Stimulated activated naive CD8-positive, alpha-beta T cell treated with anti-CD3 and anti-CD28 coated beads, Interleukin-15, Interleukin-2, amounts not matched to agents 100 U/mL and 50 U/mL, for 24 hours (primary cell): ENCODE measurements around the gene CHCHD1.
"Not testable (repeated sequence)": the region's sequence is repeated elsewhere in the genome, so short reads cannot be mapped to it uniquely, and the experiment has no call there.

Experiments used
- ATAC-seq: fragments of 150-1000 bp; cut with Tn5 transposase; one replicate; pipeline ENCODE4 v1.10.0; 2021
- DNase-seq: peaks from one replicate; pipeline ENCODE4 v3.0.0; 2021

CHCHD1 gene

DNA sequence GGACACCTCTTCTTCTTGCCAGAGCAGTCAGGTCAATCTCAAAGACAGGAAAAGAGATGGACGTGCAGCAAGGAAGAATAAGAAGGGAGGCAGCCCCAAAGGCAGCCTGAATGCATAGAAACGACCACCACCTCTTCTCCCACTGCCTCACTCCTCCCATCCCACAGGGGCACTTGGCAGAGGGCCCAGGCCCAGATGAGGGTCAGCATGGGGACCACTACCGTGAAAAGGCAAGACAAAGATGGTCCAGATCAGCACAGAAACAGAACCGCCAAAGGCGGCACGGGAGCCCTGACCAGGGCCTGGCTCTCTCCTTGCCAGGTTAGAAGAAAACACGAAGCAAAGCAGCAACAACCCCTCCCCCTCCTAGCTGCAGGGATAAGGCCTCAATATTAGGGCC lies 31.5 kb downstream of the CHCHD1 start:
- DNase-seq (no peak), ATAC-seq (no peak)

DNA sequence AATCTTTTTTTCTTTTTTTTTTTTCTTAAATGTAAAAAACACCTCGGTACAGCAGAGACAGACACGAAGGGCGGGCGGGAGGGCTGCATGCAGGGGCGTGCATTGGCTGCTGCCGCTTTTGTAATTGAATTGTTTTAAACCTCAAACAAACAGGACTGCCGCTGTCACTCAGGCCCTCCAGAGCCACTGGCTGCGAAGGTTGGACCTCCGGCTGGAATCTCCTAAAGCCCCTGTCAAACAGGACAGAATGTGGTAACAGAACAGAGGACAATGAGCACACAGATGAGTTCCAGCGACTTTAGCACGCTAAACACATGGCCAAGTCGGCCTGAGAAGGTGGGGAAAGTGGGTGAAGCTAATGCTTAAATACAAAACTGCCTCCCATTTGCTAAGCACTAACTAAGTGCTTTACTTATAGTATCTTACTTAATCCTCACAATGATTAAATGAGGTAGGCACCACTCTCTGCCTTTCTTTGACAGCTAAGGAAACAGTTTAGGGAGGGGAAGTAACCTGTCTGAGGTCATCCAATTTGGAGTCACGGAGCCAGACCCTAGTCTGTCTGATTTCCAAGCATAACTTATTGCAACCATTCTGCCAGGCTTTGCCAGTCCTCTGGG lies 32.5 kb downstream of the CHCHD1 start:
- DNase-seq = no peak
- no peak for ATAC-seq

DNA sequence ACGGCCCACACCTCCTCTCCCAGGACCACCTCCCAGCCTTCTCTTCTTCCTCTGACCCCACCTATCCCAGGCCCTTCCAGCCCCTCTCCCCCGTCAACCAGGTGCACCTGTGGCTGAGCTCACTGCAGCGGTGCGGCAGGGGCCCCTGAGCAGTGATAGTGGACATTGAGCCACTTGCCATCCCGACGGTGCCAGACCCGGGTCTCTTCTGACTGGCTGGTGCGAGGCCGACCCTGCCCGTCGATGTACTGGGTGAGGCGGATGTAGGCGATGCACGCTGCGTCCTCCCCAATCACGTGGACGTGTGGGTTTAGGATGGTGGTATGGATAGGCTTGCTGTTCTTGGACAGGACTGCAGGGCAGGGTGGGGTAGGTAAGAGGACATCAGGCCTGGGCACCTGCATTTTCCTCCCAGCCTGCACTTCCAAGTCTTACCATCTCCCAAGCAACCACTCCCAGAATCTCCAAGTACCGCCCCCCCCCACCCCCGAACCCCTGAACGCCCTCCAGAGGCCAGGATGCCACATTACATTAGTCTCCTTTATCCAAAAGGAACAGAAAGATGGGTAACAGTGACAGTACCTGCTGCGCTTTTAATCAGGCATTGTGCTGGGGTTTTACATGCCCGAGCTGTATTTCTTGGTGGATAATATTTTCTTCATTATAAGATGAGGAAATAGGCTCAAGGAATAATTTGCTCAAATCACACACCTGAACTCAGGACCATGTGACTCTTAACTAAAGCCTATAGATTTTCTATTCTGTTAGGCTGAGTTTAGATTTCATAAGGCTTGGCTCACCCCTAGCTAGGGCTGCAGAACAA lies 33.3 kb downstream of the CHCHD1 start:
- DNase-seq = no peak

DNA sequence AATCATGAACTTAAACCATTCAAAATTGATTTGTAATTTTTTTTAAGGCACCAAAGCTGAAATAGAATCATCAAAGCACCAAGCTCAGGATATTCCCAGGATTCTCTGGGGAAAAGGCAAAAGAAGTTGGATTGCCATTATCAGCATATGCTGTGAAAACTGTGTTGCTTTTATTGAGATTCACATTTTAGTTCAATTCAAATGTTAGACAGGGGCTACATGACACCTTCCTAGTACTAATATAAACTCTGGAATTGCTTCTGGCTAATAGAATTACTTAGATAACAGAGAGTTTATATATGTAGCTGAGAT lies 33.8 kb downstream of the CHCHD1 start:
- ATAC-seq (no peak), DNase-seq (no peak)

More for the DNA sequence above, 33.3 kb downstream of the CHCHD1 start:
- no peak for ATAC-seq

GRCh38 chr10:73816917-73817729 lies 35.3 kb downstream of the CHCHD1 start:
- ATAC-seq = no peak
- DNase-seq = no peak

- ATAC-seq (no peak), DNase-seq (no peak)
These were observed 36.0 kb downstream of the CHCHD1 start for GRCh38 chr10:73817826-73818225.

- DNase-seq = no peak
- ATAC-seq = no peak
These were observed 36.6 kb downstream of the CHCHD1 start for GRCh38 chr10:73818402-73818801.

- ATAC-seq = no peak
- no peak for DNase-seq
These were observed 37.2 kb downstream of the CHCHD1 start for GRCh38 chr10:73819081-73819480.

DNA sequence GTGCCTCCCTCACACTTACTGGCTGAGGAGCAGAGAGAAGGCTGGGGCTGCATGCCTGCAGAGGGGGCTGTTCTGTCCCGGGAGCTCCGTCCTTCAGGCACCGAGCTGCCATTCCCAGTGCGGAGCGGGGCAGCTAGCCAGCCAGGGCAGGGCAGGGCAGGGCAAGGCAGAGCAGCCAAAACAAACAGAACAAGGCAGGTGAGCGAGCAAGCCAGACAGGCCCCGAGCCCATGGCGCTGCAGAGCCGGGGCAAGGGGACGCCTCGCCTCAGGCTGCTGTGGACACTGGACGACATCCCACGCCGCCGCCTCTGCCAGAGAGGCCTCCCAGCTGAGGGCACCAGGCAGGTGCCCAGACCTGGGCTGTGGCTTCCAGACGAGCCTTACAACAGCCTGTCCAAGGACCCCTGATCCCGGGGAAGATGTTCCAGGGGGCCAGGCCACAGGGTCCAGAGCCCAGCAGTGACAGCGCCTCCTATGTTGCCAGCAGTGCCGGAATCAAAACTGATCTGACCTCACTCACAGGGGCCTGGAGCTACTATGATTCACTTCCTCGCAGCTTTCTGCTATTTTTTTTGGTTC lies 37.8 kb downstream of the CHCHD1 start:
- no peak for ATAC-seq

GRCh38 chr10:73823391-73823790 lies 41.5 kb downstream of the CHCHD1 start:
- ATAC-seq (no peak), DNase-seq (no peak)

More for the DNA sequence above, 37.8 kb downstream of the CHCHD1 start:
- DNase-seq = no peak

DNA sequence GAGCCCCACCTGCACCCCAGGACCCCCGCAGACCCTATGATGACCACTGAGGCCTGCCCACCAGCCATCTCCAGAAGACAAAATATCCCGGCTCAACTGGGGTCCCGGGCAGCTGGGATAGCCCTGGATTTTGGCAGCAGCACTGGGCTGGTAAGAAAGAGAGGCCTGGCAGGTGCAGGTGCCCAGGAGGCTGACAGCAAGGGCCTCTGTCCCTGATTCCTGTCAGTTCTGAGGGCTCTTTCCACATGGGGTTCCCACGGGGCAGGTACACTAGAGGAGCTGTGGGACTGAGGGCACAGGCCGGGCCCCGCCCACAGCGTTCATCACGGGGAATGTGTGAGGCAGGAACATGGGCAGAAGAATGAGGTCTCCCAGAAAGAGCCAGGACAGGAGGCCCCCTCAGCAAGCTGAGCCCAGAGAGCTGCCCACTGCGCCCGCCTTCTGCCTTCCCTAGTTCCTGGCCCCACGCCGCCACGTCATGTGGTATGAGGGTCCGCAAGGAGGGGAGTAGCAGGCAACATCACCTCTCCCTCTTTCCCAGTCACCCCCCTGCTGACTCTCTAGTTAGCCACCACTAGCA lies 42.4 kb downstream of the CHCHD1 start:
- DNase-seq = no peak
- ATAC-seq = peak; percentile 21

DNA sequence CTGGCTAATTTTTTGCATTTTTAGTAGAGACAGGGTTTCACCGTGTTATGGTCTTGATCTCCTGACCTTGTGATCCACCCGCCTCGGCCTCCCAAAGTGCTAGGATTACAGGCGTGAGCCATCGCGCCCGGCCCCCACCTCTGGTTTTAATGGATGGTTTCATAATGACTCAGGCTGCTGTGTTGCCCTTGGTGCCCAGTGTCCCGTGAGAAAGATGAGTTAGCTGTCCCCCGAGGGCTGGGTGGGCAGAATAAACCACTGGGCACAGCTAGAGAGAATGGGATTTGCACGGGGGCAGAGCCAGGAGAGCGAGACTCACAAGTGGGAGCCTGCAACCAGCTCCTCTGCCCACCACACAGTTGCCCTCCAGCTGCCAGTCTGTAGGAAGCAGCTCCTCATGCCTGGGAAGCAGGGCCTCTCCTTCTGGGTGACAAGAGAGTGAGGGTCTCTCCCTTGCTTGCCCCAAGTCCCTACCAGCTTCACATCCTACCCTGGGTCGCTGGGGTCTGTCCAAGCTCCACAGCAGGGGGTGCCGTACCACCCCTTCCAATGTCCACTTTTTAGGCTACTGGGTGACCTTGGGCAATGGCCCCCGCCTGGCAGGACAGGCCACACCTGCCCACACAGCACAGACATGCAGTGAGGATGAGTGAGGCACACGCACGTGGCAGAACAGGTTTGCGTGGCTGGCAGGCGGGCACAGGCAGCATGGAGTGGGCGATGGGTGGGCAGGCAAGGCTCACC lies 45.7 kb downstream of the CHCHD1 start:
- DNase-seq (no peak), ATAC-seq (no peak)

GRCh38 chr10:73828161-73828560 lies 46.3 kb downstream of the CHCHD1 start:
- ATAC-seq (no peak), DNase-seq (no peak)

GRCh38 chr10:73829090-73829489 lies 47.2 kb downstream of the CHCHD1 start:
- not testable (repeated sequence) for DNase-seq, ATAC-seq
